Ishikawa (cell line): ENCODE data around the gene PAXX.

ENCODE experiments used
- CREB1 ChIP-seq: IDR thresholded peaks from 2 replicates; pipeline ENCODE4 v1.6.1; 2012; ENCODE audit warnings: low read depth
- EP300 ChIP-seq: IDR thresholded peaks from 2 replicates; pipeline ENCODE4 v1.6.1; 2012; ENCODE audit warnings: borderline replicate concordance
- RAD21 ChIP-seq: IDR thresholded peaks from 2 replicates; pipeline ENCODE4 v1.6.1; 2012; ENCODE audit warnings: low read depth
- TAF1 ChIP-seq: IDR thresholded peaks from 2 replicates; pipeline ENCODE4 v1.6.1; 2012; ENCODE audit warnings: low read depth, mild to moderate bottlenecking
- TCF12 ChIP-seq: IDR thresholded peaks from 2 replicates; pipeline ENCODE4 v1.6.1; 2012; ENCODE audit warnings: low read depth
- TEAD4 ChIP-seq: IDR thresholded peaks from 2 replicates; pipeline ENCODE4 v1.6.1; 2012
- YY1 ChIP-seq: IDR thresholded peaks from 2 replicates; pipeline ENCODE4 v1.6.1; 2012; ENCODE audit warnings: low read depth
- TF ChIP-seq, protein P1 (sequence below): IDR thresholded peaks from 2 replicates; pipeline ENCODE4 v1.6.1; 2012; ENCODE audit warnings: low read depth, mild to moderate bottlenecking
- TF ChIP-seq, protein P2 (sequence below): IDR thresholded peaks from 2 replicates; pipeline ENCODE4 v1.6.1; 2012
- TF ChIP-seq, protein P3 (sequence below): IDR thresholded peaks from 2 replicates; pipeline ENCODE4 v1.6.1; 2012

DNA sequence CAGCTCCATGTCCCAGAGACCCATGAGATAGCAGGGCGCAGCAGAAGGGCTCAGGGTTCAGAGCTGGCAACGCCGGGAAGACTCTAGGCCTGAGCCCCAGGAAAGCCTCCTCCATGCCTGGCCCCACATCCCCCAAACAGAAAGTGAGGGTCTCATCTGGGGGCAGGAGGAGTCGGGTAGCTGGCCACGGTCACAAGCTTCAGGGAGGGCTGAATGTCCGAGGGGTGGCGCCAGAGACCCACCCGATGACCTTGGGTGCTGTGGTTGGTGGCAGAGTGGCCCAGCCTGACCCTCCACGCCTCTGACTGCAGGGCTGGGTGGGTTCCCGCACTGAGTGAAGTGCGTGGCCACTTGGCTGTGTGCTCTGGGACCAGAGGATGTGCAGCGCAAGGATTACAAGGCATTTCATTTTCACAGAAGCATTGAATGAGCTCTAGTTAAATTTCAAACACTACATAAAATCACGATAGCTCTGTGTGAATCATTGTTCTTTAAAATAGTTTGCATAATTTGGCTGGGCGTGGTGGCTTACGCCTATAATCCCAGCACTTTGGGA is 44.2 kb upstream of the PAXX start:
- TF ChIP-seq CREB1 (no peak), EP300 (no peak), TAF1 (no peak), RAD21 (peak; percentile 82), YY1 (no peak), TCF12 (no peak), TEAD4 (peak; percentile 53)
- TF ChIP-seq, protein P1, sequence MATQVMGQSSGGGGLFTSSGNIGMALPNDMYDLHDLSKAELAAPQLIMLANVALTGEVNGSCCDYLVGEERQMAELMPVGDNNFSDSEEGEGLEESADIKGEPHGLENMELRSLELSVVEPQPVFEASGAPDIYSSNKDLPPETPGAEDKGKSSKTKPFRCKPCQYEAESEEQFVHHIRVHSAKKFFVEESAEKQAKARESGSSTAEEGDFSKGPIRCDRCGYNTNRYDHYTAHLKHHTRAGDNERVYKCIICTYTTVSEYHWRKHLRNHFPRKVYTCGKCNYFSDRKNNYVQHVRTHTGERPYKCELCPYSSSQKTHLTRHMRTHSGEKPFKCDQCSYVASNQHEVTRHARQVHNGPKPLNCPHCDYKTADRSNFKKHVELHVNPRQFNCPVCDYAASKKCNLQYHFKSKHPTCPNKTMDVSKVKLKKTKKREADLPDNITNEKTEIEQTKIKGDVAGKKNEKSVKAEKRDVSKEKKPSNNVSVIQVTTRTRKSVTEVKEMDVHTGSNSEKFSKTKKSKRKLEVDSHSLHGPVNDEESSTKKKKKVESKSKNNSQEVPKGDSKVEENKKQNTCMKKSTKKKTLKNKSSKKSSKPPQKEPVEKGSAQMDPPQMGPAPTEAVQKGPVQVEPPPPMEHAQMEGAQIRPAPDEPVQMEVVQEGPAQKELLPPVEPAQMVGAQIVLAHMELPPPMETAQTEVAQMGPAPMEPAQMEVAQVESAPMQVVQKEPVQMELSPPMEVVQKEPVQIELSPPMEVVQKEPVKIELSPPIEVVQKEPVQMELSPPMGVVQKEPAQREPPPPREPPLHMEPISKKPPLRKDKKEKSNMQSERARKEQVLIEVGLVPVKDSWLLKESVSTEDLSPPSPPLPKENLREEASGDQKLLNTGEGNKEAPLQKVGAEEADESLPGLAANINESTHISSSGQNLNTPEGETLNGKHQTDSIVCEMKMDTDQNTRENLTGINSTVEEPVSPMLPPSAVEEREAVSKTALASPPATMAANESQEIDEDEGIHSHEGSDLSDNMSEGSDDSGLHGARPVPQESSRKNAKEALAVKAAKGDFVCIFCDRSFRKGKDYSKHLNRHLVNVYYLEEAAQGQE = no peak
- TF ChIP-seq, protein P2, sequence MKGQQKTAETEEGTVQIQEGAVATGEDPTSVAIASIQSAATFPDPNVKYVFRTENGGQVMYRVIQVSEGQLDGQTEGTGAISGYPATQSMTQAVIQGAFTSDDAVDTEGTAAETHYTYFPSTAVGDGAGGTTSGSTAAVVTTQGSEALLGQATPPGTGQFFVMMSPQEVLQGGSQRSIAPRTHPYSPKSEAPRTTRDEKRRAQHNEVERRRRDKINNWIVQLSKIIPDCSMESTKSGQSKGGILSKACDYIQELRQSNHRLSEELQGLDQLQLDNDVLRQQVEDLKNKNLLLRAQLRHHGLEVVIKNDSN = no peak
- TF ChIP-seq, protein P3, sequence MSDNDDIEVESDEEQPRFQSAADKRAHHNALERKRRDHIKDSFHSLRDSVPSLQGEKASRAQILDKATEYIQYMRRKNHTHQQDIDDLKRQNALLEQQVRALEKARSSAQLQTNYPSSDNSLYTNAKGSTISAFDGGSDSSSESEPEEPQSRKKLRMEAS = no peak
